PC-3 (cell line): ENCODE data around the gene SLC39A6.
"Not testable (repeated sequence)": the region's sequence is repeated elsewhere in the genome, so short reads cannot be mapped to it uniquely, and the experiment has no call there.

Experiments
- CTCF ChIP-seq: fragments of 300-600 bp; sonication (generic); conservative IDR thresholded peaks from 2 replicates; pipeline ENCODE4 v1.5.1; 2017; ENCODE audit warnings: antibody characterized with exemption, low read depth, mild to moderate bottlenecking, low read length
- EZH2phosphoT487 ChIP-seq: fragments of 300-600 bp; sonication (generic); IDR thresholded peaks from 2 replicates; pipeline ENCODE4 v1.6.1; 2018; ENCODE audit warnings: mild to moderate bottlenecking, antibody characterized with exemption, low read length, borderline replicate concordance

- TF ChIP-seq CTCF, EZH2phosphoT487: not testable (repeated sequence)
Observed at GRCh38 chr18:36168296-36168695, 39.2 kb upstream of the SLC39A6 start.
